ENCODE results near the gene DNAJB13.

GRCh38 chr11:74019860-74020259, 69.0 kb downstream of the DNAJB13 start:
- TF ChIP-seq CTCF (conservative IDR thresholded peaks at IDR 0.05; ENCODE audit: low read depth, low read length) (no peak), RCOR1 (IDR thresholded peaks at IDR 0.05; ENCODE audit: insufficient replicate concordance, low read length) (no peak), POLR2A (IDR thresholded peaks at IDR 0.05; ENCODE audit: low read depth, low read length) (no peak), RAD21 (IDR thresholded peaks at IDR 0.05; ENCODE audit: low read length) (no peak), BHLHE40 (IDR thresholded peaks at IDR 0.05; ENCODE audit: low read depth, low read length) (no peak), MXI1 (IDR thresholded peaks at IDR 0.05; ENCODE audit: borderline replicate concordance, low read depth, low read length) (no peak), CEBPB (IDR thresholded peaks at IDR 0.05; ENCODE audit: low read depth, low read length) (no peak), SMC3 (IDR thresholded peaks at IDR 0.05; ENCODE audit: low read depth, low read length) (no peak), RFX5 (IDR thresholded peaks at IDR 0.05; ENCODE audit: low read depth, low read length) (no peak)
- TF ChIP-seq, protein P1, sequence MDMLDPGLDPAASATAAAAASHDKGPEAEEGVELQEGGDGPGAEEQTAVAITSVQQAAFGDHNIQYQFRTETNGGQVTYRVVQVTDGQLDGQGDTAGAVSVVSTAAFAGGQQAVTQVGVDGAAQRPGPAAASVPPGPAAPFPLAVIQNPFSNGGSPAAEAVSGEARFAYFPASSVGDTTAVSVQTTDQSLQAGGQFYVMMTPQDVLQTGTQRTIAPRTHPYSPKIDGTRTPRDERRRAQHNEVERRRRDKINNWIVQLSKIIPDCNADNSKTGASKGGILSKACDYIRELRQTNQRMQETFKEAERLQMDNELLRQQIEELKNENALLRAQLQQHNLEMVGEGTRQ (IDR thresholded peaks at IDR 0.05; ENCODE audit: low read depth, low read length) = no peak

Measured in IMR-90 (cell line).